Adipocyte (in vitro differentiated cells): ENCODE results near the gene JAM3.
"Not testable (repeated sequence)": the region's sequence is repeated elsewhere in the genome, so short reads cannot be mapped to it uniquely, and the experiment has no call there.

ENCODE experiments used
- DNase-seq: peaks from one replicate; pipeline ENCODE4 v3.0.0-alpha.2; 2015; ENCODE audit warnings: low read depth
- H3K27me3 ChIP-seq: replicated peaks from 2 replicates; pipeline ENCODE4 v1.7.0; 2013; ENCODE audit warnings: mild to moderate bottlenecking, low read length, moderate library complexity; ENCODE audit not compliant: control insufficient read depth, insufficient read depth
- H3K36me3 ChIP-seq: 2 replicates; pipeline ENCODE4 v1.7.0; 2013; ENCODE audit warnings: low read length, mild to moderate bottlenecking, moderate library complexity; ENCODE audit not compliant: control insufficient read depth, insufficient read depth, severe bottlenecking
- H3K4me1 ChIP-seq: 2 replicates; pipeline ENCODE4 v1.7.0; 2013; ENCODE audit warnings: mild to moderate bottlenecking, low read length, moderate library complexity; ENCODE audit not compliant: control insufficient read depth, insufficient read depth
- H3K4me3 ChIP-seq: 2 replicates; pipeline ENCODE4 v1.7.0; 2013; ENCODE audit warnings: mild to moderate bottlenecking, low read length, moderate library complexity
- H3K9ac ChIP-seq: 2 replicates; pipeline ENCODE4 v1.7.0; 2013; ENCODE audit warnings: mild to moderate bottlenecking, low read length, moderate library complexity
- H3K9me3 ChIP-seq: 2 replicates; pipeline ENCODE4 v1.7.0; 2013; ENCODE audit warnings: mild to moderate bottlenecking, low read length, moderate library complexity; ENCODE audit not compliant: control insufficient read depth

The JAM3 gene

DNA sequence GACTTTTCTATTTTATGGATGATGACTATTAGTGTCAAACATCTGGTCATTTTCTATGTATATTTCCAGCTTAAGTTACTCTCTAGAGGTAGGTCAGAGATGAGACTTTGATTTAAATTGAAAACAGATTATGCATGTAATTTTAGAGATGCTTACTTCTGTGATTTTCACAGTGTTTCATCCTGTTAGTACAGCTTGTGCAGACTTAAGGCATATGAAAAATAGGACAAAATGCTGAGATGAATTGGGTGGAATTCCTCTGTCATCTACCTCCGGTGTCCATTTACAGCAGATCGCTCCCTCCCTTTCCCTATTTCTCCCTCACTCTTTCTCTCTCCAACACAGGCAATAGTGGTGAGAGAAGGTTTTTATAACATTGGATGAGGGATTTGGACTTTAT lies 14.1 kb downstream of the JAM3 start:
- Histone ChIP-seq H3K4me1 (peaks cover 9% of the 10 kb centered on the region), H3K4me3 (no peak overlapping the region), H3K9me3 (no peaks in the 10 kb centered on the region), H3K9ac (no peak overlapping the region), H3K36me3 (no peaks in the 10 kb centered on the region), H3K27me3 (no peaks in the 10 kb centered on the region)
- peak; percentile 44 for DNase-seq

GRCh38 chr11:134086376-134086775 lies 17.5 kb downstream of the JAM3 start:
- H3K4me1 ChIP-seq, result no peaks in the 10 kb centered on the region
- H3K27me3 ChIP-seq, result no peaks in the 10 kb centered on the region
- no peak overlapping the region for H3K9ac ChIP-seq
- peak; percentile 70 for DNase-seq
- H3K9me3 ChIP-seq, result no peaks in the 10 kb centered on the region
- H3K36me3 ChIP-seq, result no peaks in the 10 kb centered on the region
- H3K4me3 ChIP-seq, result no peak overlapping the region

DNA sequence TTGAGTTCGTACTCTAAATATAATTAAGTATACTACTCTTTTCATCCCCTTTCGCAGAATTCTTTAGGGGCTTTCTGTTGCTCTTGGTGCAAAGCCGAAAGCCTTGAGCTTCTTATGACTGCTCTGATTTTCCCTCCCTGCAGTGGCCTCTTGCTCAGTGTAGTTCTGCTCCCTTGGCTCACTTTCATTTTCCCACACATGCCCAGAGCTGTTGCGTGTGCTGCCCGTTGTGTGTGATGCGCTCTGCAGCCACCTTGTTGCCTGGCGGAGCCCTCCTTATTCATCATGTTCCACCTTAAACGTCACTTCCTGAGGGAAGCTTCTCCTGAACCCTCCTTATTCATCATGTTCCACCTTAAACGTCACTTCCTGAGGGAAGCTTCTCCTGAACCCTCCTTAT lies 23.1 kb downstream of the JAM3 start:
- H3K36me3 ChIP-seq, H3K4me3 ChIP-seq, H3K9ac ChIP-seq, H3K4me1 ChIP-seq, H3K27me3 ChIP-seq, DNase-seq, H3K9me3 ChIP-seq: not testable (repeated sequence)

DNA sequence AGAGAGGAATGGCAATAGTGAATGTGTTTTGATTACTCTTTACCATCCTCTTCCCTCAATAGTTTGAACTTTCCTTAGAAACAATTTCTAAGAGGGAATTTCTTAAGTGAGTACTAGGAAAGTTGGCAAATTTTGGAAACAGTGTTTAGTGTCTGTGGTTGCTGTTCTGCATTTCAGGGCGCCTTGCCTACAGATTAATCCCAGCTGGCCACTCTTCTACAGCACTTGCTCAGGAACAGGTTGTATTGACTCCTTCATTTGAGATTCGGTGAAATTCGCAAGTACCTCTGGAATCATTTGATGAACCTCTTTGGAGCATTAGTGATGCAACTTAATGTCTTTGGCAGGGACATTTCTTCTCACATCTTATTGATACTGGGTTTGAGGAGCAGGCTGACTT lies 28.3 kb downstream of the JAM3 start:
- peaks cover 11% of the 10 kb centered on the region for H3K4me1 ChIP-seq
- H3K36me3 ChIP-seq, result no peaks in the 10 kb centered on the region
- peak; percentile 26 for DNase-seq
- H3K9me3 ChIP-seq, result no peaks in the 10 kb centered on the region
- H3K9ac ChIP-seq, result no peak overlapping the region
- no peaks in the 10 kb centered on the region for H3K27me3 ChIP-seq
- no peak overlapping the region for H3K4me3 ChIP-seq

GRCh38 chr11:134098566-134099184 lies 29.8 kb downstream of the JAM3 start:
- no peak overlapping the region for H3K9ac ChIP-seq
- H3K36me3 ChIP-seq, result no peaks in the 10 kb centered on the region
- H3K4me1 ChIP-seq, result peaks cover 11% of the 10 kb centered on the region
- H3K27me3 ChIP-seq, result no peaks in the 10 kb centered on the region
- no peaks in the 10 kb centered on the region for H3K9me3 ChIP-seq
- DNase-seq, result no peak
- H3K4me3 ChIP-seq, result no peak overlapping the region

DNA sequence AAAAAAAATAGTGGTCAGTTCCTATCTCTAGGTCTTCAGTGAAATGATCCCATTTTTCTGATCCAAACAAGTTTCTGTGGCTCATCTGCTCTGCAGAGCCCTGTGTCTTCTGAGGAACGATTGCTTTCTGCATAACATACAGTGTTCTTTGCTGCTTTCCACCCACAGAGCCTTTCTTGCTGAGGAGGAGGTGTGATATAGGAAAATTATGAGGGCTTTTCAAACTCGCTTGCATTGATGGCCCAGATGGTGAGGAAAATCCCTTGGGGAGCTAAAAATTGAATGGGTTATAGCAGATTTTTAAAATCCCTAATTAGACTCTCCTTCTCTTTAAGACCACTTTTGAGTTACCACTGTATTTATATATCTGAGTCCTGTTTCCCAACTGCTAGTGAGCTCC lies 31.3 kb downstream of the JAM3 start:
- no peaks in the 10 kb centered on the region for H3K27me3 ChIP-seq
- H3K9ac ChIP-seq, result no peak overlapping the region
- no peak overlapping the region for H3K4me3 ChIP-seq
- peaks cover 11% of the 10 kb centered on the region for H3K4me1 ChIP-seq
- no peaks in the 10 kb centered on the region for H3K9me3 ChIP-seq
- no peaks in the 10 kb centered on the region for H3K36me3 ChIP-seq
- no peak for DNase-seq

DNA sequence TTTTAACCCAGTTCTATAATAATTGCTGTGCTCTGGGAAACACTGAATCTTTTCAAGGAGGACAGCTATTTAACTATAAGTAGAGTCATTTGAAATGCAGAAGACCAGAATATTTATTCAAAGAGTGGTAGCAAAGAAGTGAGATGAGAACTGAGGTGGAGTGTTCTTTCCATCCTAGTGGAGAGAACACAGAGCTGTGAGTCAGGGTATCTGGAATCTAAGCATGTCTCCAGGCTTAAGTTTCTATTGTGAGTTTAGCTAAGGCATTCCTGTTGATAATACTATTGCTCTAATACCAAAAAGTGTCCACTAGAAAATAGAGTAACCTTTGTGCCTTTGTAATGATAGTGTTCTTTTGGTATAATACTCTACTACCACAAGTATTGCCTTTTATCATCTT lies 32.4 kb downstream of the JAM3 start:
- H3K36me3 ChIP-seq, result no peaks in the 10 kb centered on the region
- H3K4me1 ChIP-seq, result peaks cover 11% of the 10 kb centered on the region
- no peaks in the 10 kb centered on the region for H3K27me3 ChIP-seq
- peak; percentile 74 for DNase-seq
- H3K9ac ChIP-seq, result no peak overlapping the region
- H3K9me3 ChIP-seq, result no peaks in the 10 kb centered on the region
- H3K4me3 ChIP-seq, result no peak overlapping the region

DNA sequence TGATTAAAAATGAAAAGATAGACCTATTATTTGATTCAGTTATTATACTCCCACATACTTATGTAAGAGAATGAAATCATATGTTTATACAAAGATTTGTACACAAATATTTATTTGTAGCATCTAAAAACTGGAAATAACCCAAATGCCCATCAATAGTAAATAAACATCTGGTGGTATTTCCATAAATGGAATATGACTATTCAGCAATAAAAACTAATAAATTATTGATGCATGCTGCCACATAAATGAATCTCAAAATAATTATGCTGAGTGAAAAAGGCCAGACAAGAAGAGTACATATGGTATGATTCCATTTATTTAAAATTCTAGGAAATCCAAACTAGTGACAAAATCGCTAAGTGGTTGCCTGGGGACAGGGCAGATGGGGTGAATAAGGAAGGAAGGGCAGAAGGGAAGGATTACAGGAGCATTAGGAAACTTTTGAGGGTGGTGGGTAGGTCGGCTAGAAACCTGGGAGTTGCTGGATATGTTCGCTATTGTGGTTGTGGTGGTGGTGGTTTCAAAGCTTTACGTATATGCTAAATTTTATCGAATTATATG lies 41.5 kb downstream of the JAM3 start:
- Histone ChIP-seq H3K9me3 (peaks cover 10% of the 10 kb centered on the region), H3K36me3 (no peaks in the 10 kb centered on the region), H3K4me1 (peaks cover 3% of the 10 kb centered on the region), H3K9ac (no peak overlapping the region), H3K27me3 (no peaks in the 10 kb centered on the region), H3K4me3 (no peak overlapping the region)
- no peak for DNase-seq

GRCh38 chr11:134113787-134114186 lies 44.9 kb downstream of the JAM3 start:
- H3K36me3 ChIP-seq, H3K27me3 ChIP-seq, H3K4me3 ChIP-seq, H3K9me3 ChIP-seq, DNase-seq, H3K4me1 ChIP-seq, H3K9ac ChIP-seq: not testable (repeated sequence)

- H3K4me1 ChIP-seq, result peaks cover 28% of the 10 kb centered on the region
- H3K9ac ChIP-seq, result no peak overlapping the region
- H3K36me3 ChIP-seq, result no peaks in the 10 kb centered on the region
- no peaks in the 10 kb centered on the region for H3K9me3 ChIP-seq
- no peak overlapping the region for H3K4me3 ChIP-seq
- no peaks in the 10 kb centered on the region for H3K27me3 ChIP-seq
- DNase-seq, result no peak
These were observed 47.3 kb downstream of the JAM3 start for GRCh38 chr11:134116210-134116609.

DNA sequence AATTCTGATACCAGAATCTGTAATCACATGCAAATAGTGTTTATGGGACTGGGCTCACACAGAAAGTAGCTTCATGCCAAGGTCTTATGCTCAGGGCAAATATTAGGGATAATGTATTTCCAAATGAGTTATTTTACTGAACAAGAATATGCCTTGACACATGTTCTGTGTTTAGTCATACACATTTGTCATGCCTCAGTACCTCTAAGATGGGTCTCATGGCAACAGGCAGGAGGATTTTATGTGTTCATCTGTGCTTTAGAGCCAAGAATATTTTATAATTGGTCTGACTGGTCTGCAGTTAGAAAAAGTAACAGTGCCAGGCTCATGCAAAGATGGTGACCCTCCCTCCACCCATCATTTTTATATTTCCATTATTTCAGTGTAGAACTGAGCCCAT lies 49.1 kb downstream of the JAM3 start:
- Histone ChIP-seq H3K4me1 (peaks cover 45% of the 10 kb centered on the region), H3K36me3 (no peaks in the 10 kb centered on the region), H3K4me3 (no peak overlapping the region), H3K9me3 (no peaks in the 10 kb centered on the region), H3K27me3 (no peaks in the 10 kb centered on the region), H3K9ac (no peak overlapping the region)
- DNase-seq, result no peak

DNA sequence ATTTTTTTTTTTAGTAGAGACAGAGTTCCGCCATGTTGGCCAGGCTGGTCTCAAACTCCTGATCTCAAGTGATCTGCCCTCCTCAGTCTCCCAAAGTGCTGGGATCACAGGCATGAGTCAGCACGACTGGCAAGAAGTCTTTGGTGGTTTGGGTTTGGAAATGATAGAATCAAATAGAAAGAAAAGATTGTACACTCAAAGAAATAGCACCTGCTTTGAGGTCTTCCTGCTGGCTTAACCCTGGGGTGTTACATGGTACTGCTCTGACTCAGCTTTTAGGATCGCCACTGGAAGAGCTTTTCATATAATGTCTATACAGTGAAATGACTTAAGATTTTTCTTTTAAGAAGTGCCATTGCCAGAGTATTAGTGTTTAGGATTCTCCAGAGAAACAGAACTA lies 50.2 kb downstream of the JAM3 start:
- H3K9me3 ChIP-seq, result no peaks in the 10 kb centered on the region
- H3K9ac ChIP-seq, result no peak overlapping the region
- peaks cover 50% of the 10 kb centered on the region for H3K4me1 ChIP-seq
- H3K27me3 ChIP-seq, result no peaks in the 10 kb centered on the region
- H3K4me3 ChIP-seq, result no peak overlapping the region
- H3K36me3 ChIP-seq, result no peaks in the 10 kb centered on the region
- peak; percentile 39 for DNase-seq
